GM10248 (cell line): ENCODE results near the gene MFSD6.

Experiments
- CTCF ChIA-PET: fragments of 300-600 bp; sonication (Branson Sonifier 250); formaldehyde crosslinking; extraction: SDS; loops from one replicate; lab custom pipeline; 2021; ENCODE audit warnings: antibody characterized with exemption; lab: Yijun Ruan, JAX
- POLR2A ChIA-PET: fragments of 350-650 bp; sonication (Branson Sonifier 250); formaldehyde crosslinking; extraction: SDS; loops from one replicate; lab custom pipeline; 2020; ENCODE audit warnings: antibody characterized with exemption; lab: Yijun Ruan, JAX
- DNase-seq: peaks from one replicate; pipeline ENCODE4 v3.0.0; 2012; ENCODE audit errors: extremely low spot score
- CTCF ChIP-seq: IDR thresholded peaks from 2 replicates; pipeline ENCODE4 v1.5.1; 2012; ENCODE audit warnings: mild to moderate bottlenecking, low read depth; ENCODE audit errors: extremely low read depth, missing control alignments, control extremely low read depth

Gene MFSD6

GRCh38 chr2:190415794-190416775, 7.9 kb downstream of the MFSD6 start:
- DNase-seq: no peak
- CTCF ChIA-PET: interaction anchor here (0.9 to 1.4 kb wide), 5 partner anchors 8 to 328 kb away, joined by 3 read pairs; no protein-coding TSS in a partner anchor
- no peak for TF ChIP-seq CTCF
- POLR2A ChIA-PET: no interaction called here

GRCh38 chr2:190417045-190417842, 9.1 kb downstream of the MFSD6 start:
- ChIA-PET POLR2A (no interaction called here), CTCF (interaction anchor here (1.0 kb wide), 1 partner anchor 10 kb away, joined by 3 read pairs; no protein-coding TSS in a partner anchor)
- TF ChIP-seq CTCF: no peak
- no peak for DNase-seq

GRCh38 chr2:190418727-190419126, 10.6 kb downstream of the MFSD6 start:
- CTCF ChIA-PET: interaction anchor here (1.0 to 1.7 kb wide), 6 partner anchors 9 to 245 kb away, joined by 3 to 7 read pairs (median 3); no protein-coding TSS in a partner anchor
- POLR2A ChIA-PET: no interaction called here
- TF ChIP-seq CTCF: no peak
- no peak for DNase-seq

- no peak for DNase-seq
- POLR2A ChIA-PET: no interaction called here
- no peak for TF ChIP-seq CTCF
- CTCF ChIA-PET: no interaction called here
Observed at GRCh38 chr2:190420801-190421200, 12.6 kb downstream of the MFSD6 start.

- no peak for TF ChIP-seq CTCF
- DNase-seq: no peak
- ChIA-PET POLR2A (no interaction called here), CTCF (interaction anchor here (1.0 kb wide), 1 partner anchor 12 kb away, joined by 3 read pairs; no protein-coding TSS in a partner anchor)
Observed at GRCh38 chr2:190425221-190425866, 17.2 kb downstream of the MFSD6 start.
